Activated CD4-positive, CD25-positive, alpha-beta regulatory T cell treated with anti-CD3 and anti-CD28 coated beads, Interleukin-2, amount 50 U/mL, for 24 hours (primary cell): ENCODE measurements around the gene ZBTB20.

ENCODE experiments used
- ATAC-seq, 2 donors: fragments of 150-1000 bp; cut with Tn5 transposase; one replicate each; pipeline ENCODE4 v1.10.0; 2021; ENCODE audit warnings: mild to moderate bottlenecking in 1 of 2, moderate library complexity in 1 of 2

The ZBTB20 gene

GRCh38 chr3:114393367-114394072 is 753.6 kb downstream of the ZBTB20 start:
- peak; percentile 77 to 83 for ATAC-seq

- peak in 1 of 2 donors; percentile 21 for ATAC-seq
Measured at GRCh38 chr3:114392831-114393230, 754.3 kb downstream of the ZBTB20 start.

GRCh38 chr3:114389156-114389555 is 757.9 kb downstream of the ZBTB20 start:
- ATAC-seq, result peak in 1 of 2 donors; percentile 37

GRCh38 chr3:114384558-114384903 is 762.6 kb downstream of the ZBTB20 start:
- no peak for ATAC-seq

GRCh38 chr3:114383875-114384557 is 763.1 kb downstream of the ZBTB20 start:
- ATAC-seq, result peak; percentile 86 to 88

GRCh38 chr3:114380233-114380651 is 766.8 kb downstream of the ZBTB20 start:
- ATAC-seq, result no peak

- ATAC-seq, result no peak
Measured at GRCh38 chr3:114379266-114379665, 767.8 kb downstream of the ZBTB20 start.

GRCh38 chr3:114378760-114379159 is 768.3 kb downstream of the ZBTB20 start:
- no peak for ATAC-seq

- ATAC-seq, result no peak
Measured at GRCh38 chr3:114377426-114377825, 769.7 kb downstream of the ZBTB20 start.

GRCh38 chr3:114376516-114377185 is 770.4 kb downstream of the ZBTB20 start:
- no peak for ATAC-seq

GRCh38 chr3:114375608-114376421 is 771.3 kb downstream of the ZBTB20 start:
- no peak for ATAC-seq

- ATAC-seq, result no peak
Measured at GRCh38 chr3:114374433-114374990, 772.6 kb downstream of the ZBTB20 start.

- no peak for ATAC-seq
Measured at GRCh38 chr3:114370537-114371174, 776.4 kb downstream of the ZBTB20 start.

GRCh38 chr3:114365909-114366308 is 781.2 kb downstream of the ZBTB20 start:
- ATAC-seq, result no peak

GRCh38 chr3:114364806-114365654 is 782.1 kb downstream of the ZBTB20 start:
- ATAC-seq, result no peak

- ATAC-seq, result peak; percentile 75 to 83
Measured at GRCh38 chr3:114363554-114364202, 783.4 kb downstream of the ZBTB20 start.

GRCh38 chr3:114362815-114363214 is 784.3 kb downstream of the ZBTB20 start:
- peak in 1 of 2 donors; percentile 55 for ATAC-seq

GRCh38 chr3:114361391-114361790 is 785.7 kb downstream of the ZBTB20 start:
- ATAC-seq, result no peak

- peak in 1 of 2 donors; percentile 30 for ATAC-seq
Measured at GRCh38 chr3:114356525-114356924, 790.6 kb downstream of the ZBTB20 start.

GRCh38 chr3:114356066-114356465 is 791.0 kb downstream of the ZBTB20 start:
- ATAC-seq, result no peak
